HFFc6 (cell line): ENCODE measurements around the gene ZNF639. TPM values are rescaled to one million over a fixed set of nuclear protein-coding genes. Genes with fewer than 3 reads are reported as not detected.
"Not testable (repeated sequence)": the region's sequence is repeated elsewhere in the genome, so short reads cannot be mapped to it uniquely, and the experiment has no call there.

ENCODE experiments used
- DNase-seq: peaks from one replicate; pipeline ENCODE4 v3.0.0-alpha.2; 2018
- H3K27ac Mint-ChIP-seq: 2 replicates; pipeline ENCODE4 v1.8.0; 2020; ENCODE audit warnings: mild to moderate bottlenecking, mixed read lengths
- H3K27me3 Mint-ChIP-seq: 2 replicates; pipeline ENCODE4 v1.8.0; 2021; ENCODE audit warnings: mild to moderate bottlenecking, moderate library complexity, mixed read lengths; ENCODE audit not compliant: insufficient read depth
- H3K36me3 Mint-ChIP-seq: 2 replicates; pipeline ENCODE4 v1.8.0; 2021; ENCODE audit warnings: low read depth, mixed read lengths
- H3K4me1 Mint-ChIP-seq: 2 replicates; pipeline ENCODE4 v1.8.0; 2020; ENCODE audit warnings: low read depth, mixed read lengths
- H3K4me3 Mint-ChIP-seq: 2 replicates; pipeline ENCODE4 v1.8.0; 2020; ENCODE audit warnings: mild to moderate bottlenecking, moderate library complexity, mixed read lengths
- H3K9me3 Mint-ChIP-seq: 2 replicates; pipeline ENCODE4 v1.8.0; 2020; ENCODE audit warnings: mild to moderate bottlenecking, mixed read lengths
- total RNA-seq, 6 experiments: library from RNA; stranded (reverse); fragmentation: NEBNext Ultra II Directional; extraction: Animal tissue kit (Norgen Biotek cat#: 25700); gene quantifications; 2 replicates in 1 of 6; 3 replicates in 5 of 6; pipeline ENCODE4 v1.2.3, GENCODE V29; 2021
- TF ChIP-seq, protein P1 (sequence below): fragments of 200-600 bp; sonication (generic); IDR thresholded peaks from 2 replicates; pipeline ENCODE4 v1.5.0; 2021; ENCODE audit warnings: antibody characterized with exemption, mild to moderate bottlenecking

Gene ZNF639
- total RNA-seq, 6 experiments from 2014 or later = 24.9 to 32.8 (median 29.0) TPM

DNA sequence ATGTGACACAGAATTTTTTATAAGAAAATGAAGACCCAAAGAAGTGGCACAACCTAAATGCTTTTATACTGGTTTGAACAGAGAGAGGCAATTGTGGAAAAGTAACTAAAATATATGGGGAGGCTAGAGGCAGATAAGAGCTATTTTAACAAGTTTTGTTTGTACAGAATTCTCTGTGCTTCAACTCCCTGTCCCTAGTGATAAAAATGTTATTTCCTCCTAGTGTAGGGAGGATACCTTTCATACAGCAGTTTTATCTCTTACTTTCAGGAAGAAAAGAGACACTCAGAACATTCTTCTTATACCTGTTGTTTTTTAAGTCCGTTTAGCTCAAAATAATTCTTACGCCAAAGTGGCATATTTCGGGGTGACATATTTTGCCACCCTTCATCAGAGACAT is 21.2 kb upstream of the ZNF639 start:
- Mint-ChIP-seq H3K27ac (no peak overlapping the region), H3K4me3 (no peak overlapping the region), H3K9me3 (no peaks in the 10 kb centered on the region; the same call in 1 of the 2 replicates), H3K4me1 (peaks cover 7% of the 10 kb centered on the region), H3K36me3 (no peaks in the 10 kb centered on the region), H3K27me3 (peaks cover 6% of the 10 kb centered on the region)
- TF ChIP-seq, protein P1, sequence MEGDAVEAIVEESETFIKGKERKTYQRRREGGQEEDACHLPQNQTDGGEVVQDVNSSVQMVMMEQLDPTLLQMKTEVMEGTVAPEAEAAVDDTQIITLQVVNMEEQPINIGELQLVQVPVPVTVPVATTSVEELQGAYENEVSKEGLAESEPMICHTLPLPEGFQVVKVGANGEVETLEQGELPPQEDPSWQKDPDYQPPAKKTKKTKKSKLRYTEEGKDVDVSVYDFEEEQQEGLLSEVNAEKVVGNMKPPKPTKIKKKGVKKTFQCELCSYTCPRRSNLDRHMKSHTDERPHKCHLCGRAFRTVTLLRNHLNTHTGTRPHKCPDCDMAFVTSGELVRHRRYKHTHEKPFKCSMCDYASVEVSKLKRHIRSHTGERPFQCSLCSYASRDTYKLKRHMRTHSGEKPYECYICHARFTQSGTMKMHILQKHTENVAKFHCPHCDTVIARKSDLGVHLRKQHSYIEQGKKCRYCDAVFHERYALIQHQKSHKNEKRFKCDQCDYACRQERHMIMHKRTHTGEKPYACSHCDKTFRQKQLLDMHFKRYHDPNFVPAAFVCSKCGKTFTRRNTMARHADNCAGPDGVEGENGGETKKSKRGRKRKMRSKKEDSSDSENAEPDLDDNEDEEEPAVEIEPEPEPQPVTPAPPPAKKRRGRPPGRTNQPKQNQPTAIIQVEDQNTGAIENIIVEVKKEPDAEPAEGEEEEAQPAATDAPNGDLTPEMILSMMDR = no peak
- DNase-seq = no peak

- no peaks in the 10 kb centered on the region; the same call in 1 of the 2 replicates for H3K9me3 Mint-ChIP-seq
- H3K27ac Mint-ChIP-seq = no peak overlapping the region
Observed at GRCh38 chr3:179302111-179302510, 20.7 kb upstream of the ZNF639 start.

GRCh38 chr3:179304605-179305004 is 18.2 kb upstream of the ZNF639 start:
- TF ChIP-seq, protein P1 = no peak
- Mint-ChIP-seq H3K4me1 (peaks cover 7% of the 10 kb centered on the region), H3K27ac (no peak overlapping the region), H3K27me3 (peaks cover 5% of the 10 kb centered on the region), H3K36me3 (no peaks in the 10 kb centered on the region), H3K4me3 (no peak overlapping the region), H3K9me3 (no peaks in the 10 kb centered on the region; the same call in 1 of the 2 replicates)
- DNase-seq = no peak

More at GRCh38 chr3:179302111-179302510, 20.7 kb upstream of the ZNF639 start:
- no peaks in the 10 kb centered on the region for H3K36me3 Mint-ChIP-seq
- H3K27me3 Mint-ChIP-seq = peaks cover 6% of the 10 kb centered on the region
- peaks cover 7% of the 10 kb centered on the region for H3K4me1 Mint-ChIP-seq
- TF ChIP-seq, protein P1 = no peak
- no peak for DNase-seq
- H3K4me3 Mint-ChIP-seq = no peak overlapping the region

GRCh38 chr3:179307362-179307761 is 15.5 kb upstream of the ZNF639 start:
- not testable (repeated sequence) for H3K9me3 Mint-ChIP-seq

GRCh38 chr3:179308001-179308400 is 14.8 kb upstream of the ZNF639 start:
- TF ChIP-seq, protein P1 = no peak
- Mint-ChIP-seq H3K9me3 (no peaks in the 10 kb centered on the region), H3K36me3 (no peaks in the 10 kb centered on the region), H3K27ac (no peak overlapping the region), H3K4me3 (no peak overlapping the region), H3K4me1 (peaks cover 7% of the 10 kb centered on the region), H3K27me3 (peaks cover 5% of the 10 kb centered on the region; the same call in 1 of the 2 replicates)
- DNase-seq = no peak

More at GRCh38 chr3:179307362-179307761, 15.5 kb upstream of the ZNF639 start:
- H3K4me1 Mint-ChIP-seq, H3K27ac Mint-ChIP-seq, H3K4me3 Mint-ChIP-seq, DNase-seq, H3K27me3 Mint-ChIP-seq, H3K36me3 Mint-ChIP-seq: not testable (repeated sequence)

GRCh38 chr3:179309225-179310078 is 13.4 kb upstream of the ZNF639 start:
- no peak overlapping the region for H3K27ac Mint-ChIP-seq
- no peaks in the 10 kb centered on the region for H3K36me3 Mint-ChIP-seq
- TF ChIP-seq, protein P1 = no peak

More at GRCh38 chr3:179309225-179310078, 13.4 kb upstream of the ZNF639 start:
- H3K9me3 Mint-ChIP-seq = no peaks in the 10 kb centered on the region
- H3K4me1 Mint-ChIP-seq = peaks cover 7% of the 10 kb centered on the region
- no peak for DNase-seq
- H3K4me3 Mint-ChIP-seq = no peak overlapping the region
- H3K27me3 Mint-ChIP-seq = peaks cover 5% of the 10 kb centered on the region; the same call in 1 of the 2 replicates
